T-cell (primary cell): ENCODE data around the gene TSGA10. TPM values are rescaled to one million over a fixed set of nuclear protein-coding genes. Genes with fewer than 3 reads are reported as not detected.
"Not testable (repeated sequence)": the region's sequence is repeated elsewhere in the genome, so short reads cannot be mapped to it uniquely, and the experiment has no call there.

ENCODE experiments used
- ATAC-seq, 4 experiments: fragments of 200-7000 bp in 3 of 4; fragments of 150-1000 bp in 1 of 4; cut with Tn5 transposase; replicated peaks in 1 of 4; 1 replicate in 3 of 4; 2 replicates in 1 of 4; pipeline ENCODE4 v1.10.0; 2021; ENCODE audit warnings: moderate library complexity in 3 of 4, mild to moderate bottlenecking in 2 of 4, moderate number of reproducible peaks in 1 of 4
- CTCF ChIA-PET, 2 donors: fragments of 300-600 bp; sonication (Branson Sonifier 250); formaldehyde crosslinking; loops; one replicate each; lab custom pipeline; 2022; ENCODE audit warnings: antibody characterized with exemption in 2 of 2; lab: Charles Lee
- POLR2A ChIA-PET, 2 donors: fragments of 300-600 bp; sonication (Branson Sonifier 250); formaldehyde crosslinking; loops; one replicate each; lab custom pipeline; 2022; ENCODE audit warnings: antibody characterized with exemption in 2 of 2; lab: Charles Lee
- DNase-seq, 35 experiments: peaks; one replicate each; pipeline versions ENCODE4 v3.0.0 to v3.0.0-alpha.2; 2013 to 2023
- H3K27ac ChIP-seq: one replicate; pipeline ENCODE4 v1.5.1; 2013; ENCODE audit warnings: low read length
- H3K27me3 ChIP-seq, 2 experiments: replicated peaks in 1 of 2; 1 replicate in 1 of 2; 2 replicates in 1 of 2; pipeline versions ENCODE4 v1.6.1 to v1.7.0; 2013; ENCODE audit warnings: low read length in 1 of 2, mixed read lengths in 1 of 2; ENCODE audit not compliant: control insufficient read depth in 2 of 2, insufficient read depth in 2 of 2; ENCODE audit errors: extremely low read depth in 1 of 2
- H3K36me3 ChIP-seq, 2 donors: 1 replicate in 1 of 2; 2 replicates in 1 of 2; pipeline versions ENCODE4 v1.6.1 to v1.7.0; 2013; ENCODE audit warnings: low read length in 1 of 2; ENCODE audit not compliant: control insufficient read depth in 2 of 2, insufficient read depth in 1 of 2; ENCODE audit errors: extremely low read depth in 1 of 2
- H3K4me1 ChIP-seq, 2 experiments: 1 replicate in 1 of 2; 2 replicates in 1 of 2; pipeline versions ENCODE4 v1.6.1 to v1.7.0; 2013; ENCODE audit warnings: low read length in 2 of 2, mixed read lengths in 1 of 2; ENCODE audit not compliant: insufficient read depth in 2 of 2, control insufficient read depth in 1 of 2; ENCODE audit errors: extremely low read depth in 1 of 2
- H3K4me3 ChIP-seq, 2 donors: 1 replicate in 1 of 2; 2 replicates in 1 of 2; pipeline versions ENCODE4 v1.5.1 to v1.7.0; 2013; ENCODE audit warnings: mild to moderate bottlenecking in 2 of 2, low read length in 1 of 2, moderate library complexity in 1 of 2; ENCODE audit not compliant: control insufficient read depth in 1 of 2; ENCODE audit errors: extremely low read depth in 1 of 2
- H3K9me3 ChIP-seq: 2 replicates; pipeline ENCODE4 v1.7.0; 2013
- H3K27ac Mint-ChIP-seq, 2 donors: one replicate each; pipeline ENCODE4 v1.8.0; 2020 to 2021; ENCODE audit warnings: mild to moderate bottlenecking in 2 of 2, mixed read lengths in 2 of 2
- H3K27me3 Mint-ChIP-seq, 2 donors: one replicate each; pipeline ENCODE4 v1.8.0; 2021 to 2022; ENCODE audit warnings: mixed read lengths in 2 of 2
- H3K36me3 Mint-ChIP-seq: one replicate; pipeline ENCODE4 v1.8.0; 2021; ENCODE audit warnings: mixed read lengths
- H3K4me1 Mint-ChIP-seq, 3 donors: one replicate each; pipeline ENCODE4 v1.8.0; 2020 to 2022; ENCODE audit warnings: mixed read lengths in 3 of 3, mild to moderate bottlenecking in 1 of 3
- H3K4me3 Mint-ChIP-seq, 3 donors: one replicate each; pipeline ENCODE4 v1.8.0; 2020 to 2022; ENCODE audit warnings: mild to moderate bottlenecking in 3 of 3, mixed read lengths in 3 of 3, moderate library complexity in 3 of 3
- H3K9me3 Mint-ChIP-seq, 3 donors: one replicate each; pipeline ENCODE4 v1.8.0; 2020 to 2022; ENCODE audit warnings: mixed read lengths in 3 of 3
- WGBS: methylation state at CpG from one replicate; pipeline ENCODE4 v1.1.5; 2013; ENCODE audit warnings: missing lambda C conversion rate; ENCODE audit not compliant: insufficient coverage; 5-methylcytosine and 5-hydroxymethylcytosine counted together
- total RNA-seq, 35 experiments: library from RNA in 6 of 35; stranded (reverse) in 6 of 35; fragments of 120-200 nt in 1 of 35; gene quantifications; one replicate each; pipeline versions ENCODE4 v1.2.1 to v1.2.4 and lab custom pipeline; 2013 to 2026

TSGA10 gene
- total RNA-seq, 5 donors from 2014 or later (not counting 1 experiment from before 2014, with no cell fraction given): 14.0 to 16.2 (median 15.8) TPM

- no peak for DNase-seq
- H3K27ac Mint-ChIP-seq: no peak overlapping the region
- H3K4me3 Mint-ChIP-seq: no peak overlapping the region
- H3K27me3 Mint-ChIP-seq: peaks cover 0 to 6% of the 10 kb centered on the region in 2 donors
- no peaks in the 10 kb centered on the region for H3K9me3 Mint-ChIP-seq
- no peaks in the 10 kb centered on the region for H3K4me1 ChIP-seq
- peaks cover 0 to 2% of the 10 kb centered on the region in 2 experiments for H3K27me3 ChIP-seq
- no peak overlapping the region for H3K4me3 ChIP-seq
- ATAC-seq: no peak
- WGBS: no CpG with 5 or more reads among the region's 2 CpGs
- no peaks in the 10 kb centered on the region for H3K36me3 Mint-ChIP-seq
- POLR2A ChIA-PET: no interaction called here
- H3K36me3 ChIP-seq: no peaks in the 10 kb centered on the region
- H3K4me1 Mint-ChIP-seq: no peaks in the 10 kb centered on the region
- CTCF ChIA-PET: no interaction called here
- H3K27ac ChIP-seq: no peak overlapping the region
- no peaks in the 10 kb centered on the region for H3K9me3 ChIP-seq
These were observed 75.5 kb downstream of the TSGA10 start for GRCh38 chr2:99079226-99079625.

- Mint-ChIP-seq H3K4me1 (peaks cover 0 to 3% (median 0%) of the 10 kb centered on the region in 3 donors), H3K4me3 (no peak overlapping the region), H3K36me3 (no peaks in the 10 kb centered on the region), H3K9me3 (no peaks in the 10 kb centered on the region), H3K27ac (no peak overlapping the region), H3K27me3 (no peaks in the 10 kb centered on the region)
- WGBS: 100% methylated on average over 1 of the region's 1 CpG
- Histone ChIP-seq H3K27me3 (no peaks in the 10 kb centered on the region), H3K27ac (no peak overlapping the region), H3K36me3 (no peaks in the 10 kb centered on the region), H3K4me1 (no peaks in the 10 kb centered on the region), H3K9me3 (no peaks in the 10 kb centered on the region), H3K4me3 (no peak overlapping the region)
- POLR2A ChIA-PET: no interaction called here
- ATAC-seq: no peak
- CTCF ChIA-PET: no interaction called here
- no peak for DNase-seq
These were observed 82.2 kb downstream of the TSGA10 start for GRCh38 chr2:99072551-99072950.

- H3K27me3 Mint-ChIP-seq: no peaks in the 10 kb centered on the region
- DNase-seq (no peak), ATAC-seq (no peak)
- POLR2A ChIA-PET: no interaction called here
- Histone ChIP-seq H3K36me3 (no peaks in the 10 kb centered on the region), H3K27me3 (no peaks in the 10 kb centered on the region), H3K4me3 (no peak overlapping the region), H3K9me3 (no peaks in the 10 kb centered on the region), H3K4me1 (peaks cover 4 to 17% of the 10 kb centered on the region in 2 experiments), H3K27ac (no peak overlapping the region)
- H3K4me1 Mint-ChIP-seq: peaks cover 0 to 8% (median 2%) of the 10 kb centered on the region in 3 donors
- 40% methylated on average over 1 of the region's 3 CpGs for WGBS
- H3K4me3 Mint-ChIP-seq: no peak overlapping the region
- CTCF ChIA-PET: no interaction called here
- H3K36me3 Mint-ChIP-seq: no peaks in the 10 kb centered on the region
- H3K9me3 Mint-ChIP-seq: no peaks in the 10 kb centered on the region
- no peak overlapping the region for H3K27ac Mint-ChIP-seq
These were observed 86.7 kb downstream of the TSGA10 start for GRCh38 chr2:99067871-99068625.

GRCh38 chr2:99066075-99066958 is 88.4 kb downstream of the TSGA10 start:
- ATAC-seq (peak; percentile 78 to 99 (median 90)), DNase-seq (peak in 11 of 35 experiments; percentile 3 to 71 (median 13))
- Mint-ChIP-seq H3K4me1 (peaks cover 0 to 8% (median 2%) of the 10 kb centered on the region in 3 donors), H3K27me3 (no peaks in the 10 kb centered on the region), H3K4me3 (no peak overlapping the region), H3K27ac (no peak overlapping the region), H3K36me3 (no peaks in the 10 kb centered on the region), H3K9me3 (no peaks in the 10 kb centered on the region)
- Histone ChIP-seq H3K27me3 (no peaks in the 10 kb centered on the region), H3K4me3 (no peak overlapping the region), H3K4me1 (peaks cover 4 to 17% of the 10 kb centered on the region in 2 experiments), H3K36me3 (no peaks in the 10 kb centered on the region), H3K27ac (no peak overlapping the region), H3K9me3 (no peaks in the 10 kb centered on the region)
- WGBS: 0% methylated on average over 1 of the region's 3 CpGs
- POLR2A ChIA-PET: no interaction called here
- CTCF ChIA-PET: interaction anchor here in 1 of 2 donors (1.1 to 1.9 kb wide), 2 partner anchors 417 to 497 kb away, joined by 3 to 15 read pairs; no protein-coding TSS in a partner anchor

GRCh38 chr2:99049187-99049586 is 105.6 kb downstream of the TSGA10 start:
- CTCF ChIA-PET, H3K27ac Mint-ChIP-seq, H3K36me3 ChIP-seq: not testable (repeated sequence)

GRCh38 chr2:99040736-99041300 is 113.9 kb downstream of the TSGA10 start:
- peaks cover 8 to 17% (median 11%) of the 10 kb centered on the region in 3 donors for H3K9me3 Mint-ChIP-seq
- no CpG with 5 or more reads among the region's 2 CpGs for WGBS
- peaks cover 11 to 15% (median 14%) of the 10 kb centered on the region in 3 donors for H3K4me1 Mint-ChIP-seq
- POLR2A ChIA-PET, H3K27ac Mint-ChIP-seq, H3K4me1 ChIP-seq, DNase-seq, H3K9me3 ChIP-seq, H3K27me3 ChIP-seq, H3K36me3 ChIP-seq, H3K27ac ChIP-seq, ATAC-seq, H3K4me3 ChIP-seq, H3K27me3 Mint-ChIP-seq, H3K4me3 Mint-ChIP-seq: not testable (repeated sequence)
- CTCF ChIA-PET: interaction anchor here in 1 of 2 donors (0.6 kb wide), 1 partner anchor 128 kb away, joined by 3 read pairs; no protein-coding TSS in a partner anchor
- H3K36me3 Mint-ChIP-seq: peaks cover 19% of the 10 kb centered on the region

More at GRCh38 chr2:99049187-99049586, 105.6 kb downstream of the TSGA10 start:
- peaks cover 9 to 26% (median 11%) of the 10 kb centered on the region in 3 donors for H3K9me3 Mint-ChIP-seq
- H3K4me3 Mint-ChIP-seq, H3K4me1 ChIP-seq, DNase-seq, H3K4me1 Mint-ChIP-seq, H3K27ac ChIP-seq, H3K27me3 Mint-ChIP-seq, H3K4me3 ChIP-seq, H3K9me3 ChIP-seq, ATAC-seq, H3K27me3 ChIP-seq: not testable (repeated sequence)
- 88% methylated on average over 2 of the region's 6 CpGs for WGBS
- peaks cover 36% of the 10 kb centered on the region for H3K36me3 Mint-ChIP-seq
- POLR2A ChIA-PET: interaction anchor here in 1 of 2 donors (0.7 kb wide), 1 partner anchor 23 kb away, joined by 3 read pairs; no protein-coding TSS in a partner anchor
